IPS-15b (cell line): Measurements from ENCODE around the gene ADORA3.
"Not testable (repeated sequence)": the region's sequence is repeated elsewhere in the genome, so short reads cannot be mapped to it uniquely, and the experiment has no call there.

Experiments used
- H3K27me3 ChIP-seq: one replicate; pipeline ENCODE4 v1.6.1; 2013; ENCODE audit warnings: low read length; ENCODE audit not compliant: control insufficient read depth, insufficient read depth
- H3K36me3 ChIP-seq: one replicate; pipeline ENCODE4 v1.6.1; 2013; ENCODE audit warnings: low read length; ENCODE audit not compliant: control insufficient read depth, insufficient read depth
- H3K4me1 ChIP-seq: one replicate; pipeline ENCODE4 v1.6.1; 2013; ENCODE audit warnings: mild to moderate bottlenecking, low read length; ENCODE audit not compliant: control insufficient read depth, insufficient read depth
- H3K4me3 ChIP-seq: one replicate; pipeline ENCODE4 v1.5.1; 2013; ENCODE audit warnings: low read depth, low read length
- H3K9ac ChIP-seq: one replicate; pipeline ENCODE4 v1.6.1; 2013; ENCODE audit warnings: low read depth, mild to moderate bottlenecking, low read length
- H3K9me3 ChIP-seq: one replicate; pipeline ENCODE4 v1.6.1; 2013; ENCODE audit warnings: mild to moderate bottlenecking, low read length; ENCODE audit not compliant: control insufficient read depth, insufficient read depth

ADORA3 gene

GRCh38 chr1:111503585-111504060, at the start of gene ADORA3, which contains the start of gene TMIGD3:
ADORA3 (minus strand) TSS chr1:111503633; CDS start chr1:111503354, 279 bp downstream.
TMIGD3 (minus strand) TSS chr1:111503633; CDS start chr1:111503354, 279 bp downstream.
- Histone ChIP-seq H3K4me1 (peaks cover 9% of the 10 kb centered on the region), H3K27me3 (no peaks in the 10 kb centered on the region), H3K36me3 (no peaks in the 10 kb centered on the region), H3K9me3 (no peaks in the 10 kb centered on the region), H3K4me3 (no peak within 1 kb of the TSS), H3K9ac (no peak within 1 kb of the TSS)

DNA sequence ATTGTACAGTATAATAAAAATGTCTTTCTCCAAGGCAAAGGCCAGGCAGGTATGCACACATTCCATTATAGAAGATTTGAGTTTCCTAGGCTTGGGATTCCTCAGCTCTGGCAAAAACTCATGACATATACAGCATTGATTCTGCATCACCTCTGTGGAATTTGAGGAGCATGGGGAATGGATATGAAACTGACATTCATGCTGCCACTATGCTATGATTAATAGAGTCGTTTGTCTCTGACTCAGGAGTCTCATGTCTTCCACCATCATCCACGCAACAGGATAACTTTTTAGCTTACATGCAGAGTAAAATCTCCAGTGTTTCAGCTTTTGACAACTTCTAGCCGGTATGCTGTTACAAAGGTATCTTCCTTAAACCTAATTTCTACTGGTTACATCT, 49.8 kb upstream of the ADORA3 start:
- no peak overlapping the region for H3K9ac ChIP-seq
- H3K4me3 ChIP-seq: no peak overlapping the region
- H3K36me3 ChIP-seq: no peaks in the 10 kb centered on the region
- H3K9me3 ChIP-seq: no peaks in the 10 kb centered on the region
- no peaks in the 10 kb centered on the region for H3K4me1 ChIP-seq
- H3K27me3 ChIP-seq: no peaks in the 10 kb centered on the region

- Histone ChIP-seq H3K36me3 (no peaks in the 10 kb centered on the region), H3K4me1 (no peaks in the 10 kb centered on the region), H3K9me3 (no peaks in the 10 kb centered on the region), H3K27me3 (no peaks in the 10 kb centered on the region), H3K9ac (no peak overlapping the region), H3K4me3 (no peak overlapping the region)
These were observed 49.2 kb upstream of the ADORA3 start for GRCh38 chr1:111552587-111552986.

DNA sequence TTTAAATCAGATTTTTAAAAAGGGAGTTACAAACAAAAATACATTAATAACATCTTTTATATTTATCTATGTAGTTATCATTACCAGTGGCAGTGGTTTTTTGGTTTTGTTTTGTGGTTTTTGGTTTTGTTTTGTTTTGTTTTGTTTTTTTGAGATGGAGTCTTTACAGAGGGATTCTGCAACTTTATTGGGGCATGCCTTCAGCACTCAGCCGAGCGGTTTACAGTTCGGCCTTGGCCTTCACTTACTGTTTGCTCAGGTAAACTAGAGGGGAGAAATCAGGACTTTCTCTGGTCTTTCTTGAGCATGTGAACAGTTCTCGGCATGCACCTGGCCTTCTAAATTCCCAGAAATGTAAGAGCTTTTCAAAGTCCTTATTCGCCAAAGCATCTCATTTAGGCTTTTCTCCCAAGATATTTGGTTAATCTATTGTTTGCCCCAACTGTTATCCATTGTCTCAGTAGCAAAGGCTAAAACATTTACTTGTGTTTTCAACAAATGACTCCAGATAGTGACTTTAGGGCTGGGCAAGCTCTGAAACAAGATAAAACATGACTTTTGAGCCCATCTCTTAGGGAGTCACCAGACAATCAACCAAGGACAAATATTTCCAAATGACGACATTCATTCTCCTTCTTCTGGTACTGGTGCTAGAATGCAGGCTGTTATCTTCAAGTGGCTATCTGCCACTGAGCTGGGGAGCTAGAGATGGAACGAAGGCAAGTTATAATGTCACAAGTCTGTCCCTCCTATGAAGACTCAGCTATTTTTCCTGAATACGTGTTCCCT, 48.4 kb upstream of the ADORA3 start:
- Histone ChIP-seq H3K4me1 (no peaks in the 10 kb centered on the region), H3K4me3 (no peak overlapping the region), H3K9me3 (no peaks in the 10 kb centered on the region), H3K36me3 (no peaks in the 10 kb centered on the region), H3K27me3 (no peaks in the 10 kb centered on the region), H3K9ac (no peak overlapping the region)

DNA sequence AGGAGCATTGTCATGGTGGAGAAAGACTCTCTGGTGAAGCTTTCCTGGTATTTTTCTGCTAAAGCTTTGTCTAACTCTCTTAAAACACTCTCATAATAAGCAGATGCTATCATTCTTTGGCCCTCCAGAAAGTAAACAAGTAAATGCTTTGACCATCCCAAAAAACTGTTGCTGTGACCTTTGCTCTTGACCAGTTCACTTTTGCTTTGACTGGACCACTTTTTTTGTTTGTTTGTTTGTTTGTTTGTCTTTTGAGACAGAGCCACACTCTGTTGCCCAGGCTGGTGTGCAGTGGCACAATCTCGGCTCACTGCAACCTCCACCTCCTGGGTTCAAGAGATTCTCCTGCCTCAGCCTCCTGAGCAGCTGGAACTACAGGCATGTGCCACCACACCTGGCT, 44.4 kb upstream of the ADORA3 start:
- H3K27me3 ChIP-seq, H3K4me3 ChIP-seq, H3K36me3 ChIP-seq, H3K9ac ChIP-seq, H3K9me3 ChIP-seq, H3K4me1 ChIP-seq: not testable (repeated sequence)

- H3K9me3 ChIP-seq: no peaks in the 10 kb centered on the region
- H3K27me3 ChIP-seq: no peaks in the 10 kb centered on the region
- H3K4me1 ChIP-seq: peaks cover 13% of the 10 kb centered on the region
- no peak overlapping the region for H3K9ac ChIP-seq
- no peak overlapping the region for H3K4me3 ChIP-seq
- H3K36me3 ChIP-seq: no peaks in the 10 kb centered on the region
These were observed 38.8 kb upstream of the ADORA3 start for GRCh38 chr1:111542187-111542586.

DNA sequence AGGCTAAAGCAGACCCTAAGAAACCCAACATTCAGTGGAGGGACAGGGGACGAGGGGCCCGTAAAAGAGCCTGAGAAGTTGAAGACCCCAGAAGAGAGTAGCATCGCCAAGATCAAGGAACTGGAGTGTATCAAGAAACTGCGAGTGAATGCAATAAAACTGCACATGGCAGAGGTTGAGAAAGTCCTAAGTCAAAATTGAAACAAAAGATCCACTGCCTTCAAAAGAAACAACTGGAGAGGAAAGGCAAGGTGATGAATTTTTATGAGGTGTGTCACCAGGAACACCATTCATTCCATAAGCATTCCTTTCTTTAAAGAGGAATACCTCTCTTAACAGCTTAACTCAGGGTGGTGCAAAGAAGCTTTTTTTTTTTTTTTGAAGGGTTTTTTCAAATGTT, 38.3 kb upstream of the ADORA3 start:
- Histone ChIP-seq H3K4me3 (no peak overlapping the region), H3K9ac (no peak overlapping the region), H3K4me1 (peaks cover 13% of the 10 kb centered on the region), H3K36me3 (no peaks in the 10 kb centered on the region), H3K9me3 (no peaks in the 10 kb centered on the region), H3K27me3 (no peaks in the 10 kb centered on the region)

DNA sequence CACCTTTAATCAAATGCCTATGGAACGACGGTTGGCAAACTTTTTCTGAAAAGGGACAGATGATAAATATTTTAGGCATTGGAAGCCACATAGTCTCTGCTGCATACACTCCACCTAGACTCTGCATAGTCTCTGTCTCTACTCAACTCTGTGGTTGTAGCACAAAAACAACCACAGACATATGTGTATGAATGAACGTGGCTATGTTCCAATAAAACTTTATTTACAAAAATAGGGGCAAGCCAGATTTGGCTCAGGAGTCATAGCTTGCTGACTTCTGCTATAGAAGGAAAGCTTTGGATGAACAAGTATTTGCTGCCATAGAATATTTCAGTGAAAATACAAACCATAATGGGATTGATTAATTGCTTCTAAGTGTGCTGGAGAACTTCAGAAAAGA, 37.5 kb upstream of the ADORA3 start:
- no peak overlapping the region for H3K4me3 ChIP-seq
- no peaks in the 10 kb centered on the region for H3K9me3 ChIP-seq
- H3K4me1 ChIP-seq: peaks cover 13% of the 10 kb centered on the region
- H3K9ac ChIP-seq: no peak overlapping the region
- H3K27me3 ChIP-seq: no peaks in the 10 kb centered on the region
- H3K36me3 ChIP-seq: no peaks in the 10 kb centered on the region

GRCh38 chr1:111538343-111539025, 35.1 kb upstream of the ADORA3 start:
- Histone ChIP-seq H3K4me1 (peaks cover 13% of the 10 kb centered on the region), H3K9me3 (no peaks in the 10 kb centered on the region), H3K9ac (no peak overlapping the region)

DNA sequence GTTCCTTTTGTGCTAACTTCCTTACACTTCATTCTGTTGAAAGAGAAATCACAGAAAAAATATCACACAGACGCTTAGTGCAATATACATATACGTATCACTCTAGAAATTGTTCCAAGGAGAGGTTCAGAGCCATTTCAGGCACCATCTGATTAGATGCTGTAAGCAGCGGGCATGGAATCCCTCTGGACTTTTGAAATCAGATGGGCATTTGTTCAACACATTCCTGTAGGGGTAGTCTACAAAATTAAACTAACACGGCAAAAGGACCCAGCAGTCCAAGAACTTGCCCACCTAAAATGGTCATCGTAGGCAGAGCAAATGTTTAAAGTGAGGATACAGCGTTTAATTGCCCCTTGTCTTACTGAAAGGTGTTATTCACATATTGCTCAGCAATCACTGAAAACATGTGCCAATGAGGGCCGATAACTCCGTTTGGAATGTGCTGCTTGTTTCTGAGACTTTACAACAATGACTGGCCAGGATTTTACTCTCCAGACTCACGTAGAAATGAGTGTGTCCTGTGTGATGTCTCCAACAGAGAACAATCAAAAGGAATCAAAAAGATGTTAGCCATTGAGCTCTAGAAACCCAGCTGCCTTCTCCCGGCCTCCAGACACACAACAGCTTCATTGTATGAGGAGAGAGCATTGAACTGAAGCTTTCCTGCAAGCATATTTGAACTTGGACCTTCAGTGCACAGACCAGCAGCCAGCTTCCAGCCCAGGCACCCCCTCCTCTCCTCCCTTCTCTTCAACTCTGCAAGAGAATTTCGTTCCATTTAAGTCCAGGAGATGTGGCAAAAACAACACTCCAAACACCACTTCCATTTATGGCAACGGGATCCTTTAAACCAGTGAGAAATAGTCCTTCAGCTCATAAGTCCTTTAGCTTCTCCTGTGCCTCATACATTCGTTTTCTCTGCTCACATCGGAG, 32.1 kb upstream of the ADORA3 start:
- Histone ChIP-seq H3K9ac (no peak overlapping the region), H3K9me3 (no peaks in the 10 kb centered on the region), H3K4me3 (no peak overlapping the region), H3K4me1 (peaks cover 7% of the 10 kb centered on the region), H3K36me3 (no peaks in the 10 kb centered on the region), H3K27me3 (no peaks in the 10 kb centered on the region)

More at GRCh38 chr1:111538343-111539025, 35.1 kb upstream of the ADORA3 start:
- no peaks in the 10 kb centered on the region for H3K27me3 ChIP-seq
- H3K4me3 ChIP-seq: no peak overlapping the region
- H3K36me3 ChIP-seq: no peaks in the 10 kb centered on the region

GRCh38 chr1:111520053-111520452, 16.6 kb upstream of the ADORA3 start:
- Histone ChIP-seq H3K9ac (no peak overlapping the region), H3K36me3 (no peaks in the 10 kb centered on the region), H3K27me3 (no peaks in the 10 kb centered on the region), H3K9me3 (no peaks in the 10 kb centered on the region), H3K4me3 (no peak overlapping the region), H3K4me1 (no peaks in the 10 kb centered on the region)
